Jurkat, Clone E6-1 (cell line): ENCODE measurements around the gene NPAS2.

Experiments used
- DNase-seq: peaks from one replicate; pipeline ENCODE4 v3.0.0-alpha.2; 2011; ENCODE audit warnings: low read depth, low spot score
- H3K4me3 ChIP-seq: 2 replicates; pipeline ENCODE4 v1.5.1; 2011; ENCODE audit warnings: mild to moderate bottlenecking, low read length, control low read depth, moderate library complexity

NPAS2 gene

GRCh38 chr2:100924520-100925451 is 104.8 kb downstream of the NPAS2 start:
- DNase-seq, result no peak
- no peak overlapping the region for H3K4me3 ChIP-seq

GRCh38 chr2:100928235-100928634 is 108.3 kb downstream of the NPAS2 start:
- no peak overlapping the region for H3K4me3 ChIP-seq

GRCh38 chr2:100929147-100929546 is 109.2 kb downstream of the NPAS2 start:
- no peak for DNase-seq
- H3K4me3 ChIP-seq, result no peak overlapping the region

More at GRCh38 chr2:100928235-100928634, 108.3 kb downstream of the NPAS2 start:
- DNase-seq, result no peak

- DNase-seq, result no peak
- no peak overlapping the region for H3K4me3 ChIP-seq
Measured at GRCh38 chr2:100934504-100935371, 114.8 kb downstream of the NPAS2 start.

- H3K4me3 ChIP-seq, result no peak overlapping the region
- DNase-seq, result no peak
Measured at GRCh38 chr2:100935372-100935752, 115.4 kb downstream of the NPAS2 start.

- H3K4me3 ChIP-seq, result no peak overlapping the region
- no peak for DNase-seq
Measured at GRCh38 chr2:100936070-100936741, 116.3 kb downstream of the NPAS2 start.

GRCh38 chr2:100936972-100937542 is 117.1 kb downstream of the NPAS2 start:
- no peak overlapping the region for H3K4me3 ChIP-seq
- DNase-seq, result no peak

- no peak overlapping the region for H3K4me3 ChIP-seq
- no peak for DNase-seq
Measured at GRCh38 chr2:100938031-100939026, 118.4 kb downstream of the NPAS2 start.

- H3K4me3 ChIP-seq, result no peak overlapping the region
- DNase-seq, result no peak
Measured at GRCh38 chr2:100939445-100939844, 119.5 kb downstream of the NPAS2 start.

- DNase-seq, result no peak
- H3K4me3 ChIP-seq, result no peak overlapping the region
Measured at GRCh38 chr2:100940240-100940639, 120.3 kb downstream of the NPAS2 start.

- DNase-seq, result no peak
- H3K4me3 ChIP-seq, result no peak overlapping the region
Measured at GRCh38 chr2:100940766-100941645, 121.1 kb downstream of the NPAS2 start.

- no peak for DNase-seq
- no peak overlapping the region for H3K4me3 ChIP-seq
Measured at GRCh38 chr2:100941646-100942240, 121.8 kb downstream of the NPAS2 start.

GRCh38 chr2:100944617-100945432 is 124.9 kb downstream of the NPAS2 start:
- H3K4me3 ChIP-seq, result no peak overlapping the region
- DNase-seq, result no peak

GRCh38 chr2:100945433-100945740 is 125.4 kb downstream of the NPAS2 start:
- DNase-seq, result no peak

GRCh38 chr2:100945930-100946607 is 126.1 kb downstream of the NPAS2 start:
- no peak for DNase-seq
- H3K4me3 ChIP-seq, result no peak overlapping the region

More at GRCh38 chr2:100945433-100945740, 125.4 kb downstream of the NPAS2 start:
- no peak overlapping the region for H3K4me3 ChIP-seq
